Measurements from ENCODE around the gene WDR88. TPM values are rescaled to one million over a fixed set of nuclear protein-coding genes. Genes with fewer than 3 reads are reported as not detected.
"Not testable (repeated sequence)": the region's sequence is repeated elsewhere in the genome, so short reads cannot be mapped to it uniquely, and the experiment has no call there.

WDR88 gene
- total RNA-seq, 1 experiment from 2014 or later, result not detected

GRCh38 chr19:33176670-33177416 lies 44.9 kb downstream of the WDR88 start:
- Histone ChIP-seq H3K4me1 (ENCODE audit: low read length) (peaks cover 19% of the 10 kb centered on the region), H3K4me3 (ENCODE audit: low read length) (peak overlapping the region; percentile 78), H3K79me2 (ENCODE audit: low read length) (peaks cover 12% of the 10 kb centered on the region), H3K9me3 (ENCODE audit: low read length) (no peaks in the 10 kb centered on the region), H3K9ac (ENCODE audit: low read length) (peak overlapping the region; percentile 83), H3K27me3 (ENCODE audit: low read length) (no peaks in the 10 kb centered on the region), H3K9me2 (replicated peaks; ENCODE audit: insufficient read depth, low read length) (no peaks in the 10 kb centered on the region), H3K27ac (ENCODE audit: low read length) (no peak overlapping the region), H3K36me3 (ENCODE audit: insufficient read depth, low read length) (no peaks in the 10 kb centered on the region), H2AFZ (ENCODE audit: low read length) (peak overlapping the region; percentile 76; the same call in 1 of the 2 replicates), H3K4me2 (ENCODE audit: low read depth, low read length, poor library complexity, severe bottlenecking) (peak overlapping the region; percentile 92), H4K20me1 (ENCODE audit: insufficient read depth, low read depth, low read length) (no peaks in the 10 kb centered on the region; the same call in 1 of the 2 replicates)
- DNase-seq, result peak; percentile 99

GRCh38 chr19:33177417-33177979 lies 45.6 kb downstream of the WDR88 start:
- H3K9me2 ChIP-seq (replicated peaks; ENCODE audit: insufficient read depth, low read length), result no peaks in the 10 kb centered on the region
- peaks cover 12% of the 10 kb centered on the region for H3K79me2 ChIP-seq (ENCODE audit: low read length)
- H3K27ac ChIP-seq (ENCODE audit: low read length), result no peak overlapping the region
- H3K9ac ChIP-seq (ENCODE audit: low read length), result peak overlapping the region; percentile 67
- H3K27me3 ChIP-seq (ENCODE audit: low read length), result no peaks in the 10 kb centered on the region
- peak overlapping the region; percentile 67 for H3K4me3 ChIP-seq (ENCODE audit: low read length)
- no peaks in the 10 kb centered on the region for H3K9me3 ChIP-seq (ENCODE audit: low read length)
- DNase-seq, result no peak
- H3K4me2 ChIP-seq (ENCODE audit: low read depth, low read length, poor library complexity, severe bottlenecking), result peak overlapping the region; percentile 92
- no peaks in the 10 kb centered on the region; the same call in 1 of the 2 replicates for H4K20me1 ChIP-seq (ENCODE audit: insufficient read depth, low read depth, low read length)
- H3K4me1 ChIP-seq (ENCODE audit: low read length), result peaks cover 19% of the 10 kb centered on the region
- H2AFZ ChIP-seq (ENCODE audit: low read length), result peak overlapping the region; percentile 68; the same call in 1 of the 2 replicates
- no peaks in the 10 kb centered on the region for H3K36me3 ChIP-seq (ENCODE audit: insufficient read depth, low read length)

- Histone ChIP-seq H3K27ac (ENCODE audit: low read length) (no peak overlapping the region), H3K9me3 (ENCODE audit: low read length) (no peaks in the 10 kb centered on the region), H3K9me2 (replicated peaks; ENCODE audit: insufficient read depth, low read length) (no peaks in the 10 kb centered on the region), H3K79me2 (ENCODE audit: low read length) (no peaks in the 10 kb centered on the region), H2AFZ (ENCODE audit: low read length) (no peak overlapping the region), H3K27me3 (ENCODE audit: low read length) (no peaks in the 10 kb centered on the region), H4K20me1 (ENCODE audit: insufficient read depth, low read depth, low read length) (no peaks in the 10 kb centered on the region), H3K4me3 (ENCODE audit: low read length) (no peak overlapping the region), H3K4me2 (ENCODE audit: low read depth, low read length, poor library complexity, severe bottlenecking) (no peak overlapping the region), H3K9ac (ENCODE audit: low read length) (no peak overlapping the region), H3K4me1 (ENCODE audit: low read length) (no peaks in the 10 kb centered on the region), H3K36me3 (ENCODE audit: insufficient read depth, low read length) (no peaks in the 10 kb centered on the region)
- DNase-seq, result no peak
These were observed 54.7 kb downstream of the WDR88 start for GRCh38 chr19:33186431-33187182.

DNA sequence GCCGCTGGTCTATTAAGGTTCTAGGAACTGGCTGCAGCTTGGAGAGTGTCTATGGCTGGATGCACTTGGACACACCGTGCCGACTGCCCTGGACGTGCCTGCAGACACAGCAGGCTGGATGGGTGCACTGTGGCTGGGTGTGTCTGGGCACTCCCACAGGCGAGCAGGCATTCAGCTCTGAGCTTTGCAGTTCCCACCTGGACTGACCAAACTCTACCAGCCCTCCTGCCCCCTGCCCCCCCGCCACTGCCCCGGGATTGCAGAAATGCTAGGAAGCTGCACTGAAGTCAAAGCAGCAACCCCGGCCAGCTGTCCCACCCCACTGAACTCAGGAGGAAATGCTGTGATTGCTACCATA lies 55.2 kb downstream of the WDR88 start:
- Histone ChIP-seq H3K9me2 (replicated peaks; ENCODE audit: insufficient read depth, low read length) (no peaks in the 10 kb centered on the region), H2AFZ (ENCODE audit: low read length) (no peak overlapping the region), H3K27ac (ENCODE audit: low read length) (no peak overlapping the region), H3K4me1 (ENCODE audit: low read length) (no peaks in the 10 kb centered on the region), H3K4me2 (ENCODE audit: low read depth, low read length, poor library complexity, severe bottlenecking) (no peak overlapping the region), H4K20me1 (ENCODE audit: insufficient read depth, low read depth, low read length) (no peaks in the 10 kb centered on the region), H3K36me3 (ENCODE audit: insufficient read depth, low read length) (no peaks in the 10 kb centered on the region), H3K4me3 (ENCODE audit: low read length) (no peak overlapping the region), H3K9me3 (ENCODE audit: low read length) (no peaks in the 10 kb centered on the region), H3K79me2 (ENCODE audit: low read length) (no peaks in the 10 kb centered on the region), H3K9ac (ENCODE audit: low read length) (no peak overlapping the region), H3K27me3 (ENCODE audit: low read length) (no peaks in the 10 kb centered on the region)
- DNase-seq, result no peak

GRCh38 chr19:33189453-33189852 lies 57.5 kb downstream of the WDR88 start:
- Histone ChIP-seq H3K36me3 (ENCODE audit: insufficient read depth, low read length) (no peaks in the 10 kb centered on the region), H3K79me2 (ENCODE audit: low read length) (no peaks in the 10 kb centered on the region), H3K9me3 (ENCODE audit: low read length) (no peaks in the 10 kb centered on the region), H3K9ac (ENCODE audit: low read length) (no peak overlapping the region), H3K4me2 (ENCODE audit: low read depth, low read length, poor library complexity, severe bottlenecking) (no peak overlapping the region), H2AFZ (ENCODE audit: low read length) (no peak overlapping the region), H3K27ac (ENCODE audit: low read length) (no peak overlapping the region), H3K4me1 (ENCODE audit: low read length) (no peaks in the 10 kb centered on the region), H4K20me1 (ENCODE audit: insufficient read depth, low read depth, low read length) (no peaks in the 10 kb centered on the region), H3K4me3 (ENCODE audit: low read length) (no peak overlapping the region), H3K27me3 (ENCODE audit: low read length) (no peaks in the 10 kb centered on the region), H3K9me2 (replicated peaks; ENCODE audit: insufficient read depth, low read length) (no peaks in the 10 kb centered on the region)
- no peak for DNase-seq

GRCh38 chr19:33191092-33191491 lies 59.2 kb downstream of the WDR88 start:
- not testable (repeated sequence) for H3K4me1 ChIP-seq (ENCODE audit: low read length); H3K36me3 ChIP-seq (ENCODE audit: insufficient read depth, low read length); H3K9me2 ChIP-seq (replicated peaks; ENCODE audit: insufficient read depth, low read length); H3K4me3 ChIP-seq (ENCODE audit: low read length); H3K4me2 ChIP-seq (ENCODE audit: low read depth, low read length, poor library complexity, severe bottlenecking); H4K20me1 ChIP-seq (ENCODE audit: insufficient read depth, low read depth, low read length); H3K27me3 ChIP-seq (ENCODE audit: low read length); H3K79me2 ChIP-seq (ENCODE audit: low read length); H3K9ac ChIP-seq (ENCODE audit: low read length); H2AFZ ChIP-seq (ENCODE audit: low read length); DNase-seq; H3K9me3 ChIP-seq (ENCODE audit: low read length); H3K27ac ChIP-seq (ENCODE audit: low read length)

GRCh38 chr19:33191501-33191900 lies 59.6 kb downstream of the WDR88 start:
- H4K20me1 ChIP-seq (ENCODE audit: insufficient read depth, low read depth, low read length), result no peaks in the 10 kb centered on the region
- H2AFZ ChIP-seq (ENCODE audit: low read length), result no peak overlapping the region
- no peaks in the 10 kb centered on the region for H3K9me3 ChIP-seq (ENCODE audit: low read length)
- no peaks in the 10 kb centered on the region for H3K4me1 ChIP-seq (ENCODE audit: low read length)
- no peaks in the 10 kb centered on the region for H3K36me3 ChIP-seq (ENCODE audit: insufficient read depth, low read length)
- H3K9me2 ChIP-seq (replicated peaks; ENCODE audit: insufficient read depth, low read length), result no peaks in the 10 kb centered on the region
- no peak for DNase-seq
- H3K27ac ChIP-seq (ENCODE audit: low read length), result no peak overlapping the region
- H3K27me3 ChIP-seq (ENCODE audit: low read length), result no peaks in the 10 kb centered on the region
- H3K9ac ChIP-seq (ENCODE audit: low read length), result no peak overlapping the region
- H3K4me3 ChIP-seq (ENCODE audit: low read length), result no peak overlapping the region
- no peaks in the 10 kb centered on the region for H3K79me2 ChIP-seq (ENCODE audit: low read length)
- no peak overlapping the region for H3K4me2 ChIP-seq (ENCODE audit: low read depth, low read length, poor library complexity, severe bottlenecking)

DNA sequence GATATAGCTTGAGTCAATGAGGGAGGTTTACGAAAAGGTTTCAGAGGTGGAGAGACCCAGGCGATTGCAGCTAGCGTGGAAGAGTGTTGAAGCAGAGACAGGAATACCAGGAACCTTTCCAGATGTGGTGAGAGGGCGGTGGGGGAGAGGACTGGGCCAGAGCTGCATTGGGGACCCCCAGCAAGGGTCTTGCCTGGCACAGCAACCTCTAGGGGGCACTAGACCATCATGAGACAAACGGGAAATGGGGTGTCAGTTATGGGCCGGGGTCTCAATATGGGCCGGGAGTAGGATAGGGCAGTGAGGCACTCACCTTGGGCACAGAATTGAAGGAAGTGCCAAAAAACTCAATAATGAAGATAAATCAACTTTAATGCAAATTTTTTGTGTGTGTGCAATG lies 60.1 kb downstream of the WDR88 start:
- Histone ChIP-seq H4K20me1 (ENCODE audit: insufficient read depth, low read depth, low read length) (no peaks in the 10 kb centered on the region), H3K4me3 (ENCODE audit: low read length) (no peak overlapping the region), H3K4me2 (ENCODE audit: low read depth, low read length, poor library complexity, severe bottlenecking) (no peak overlapping the region), H3K4me1 (ENCODE audit: low read length) (no peaks in the 10 kb centered on the region), H3K9me2 (replicated peaks; ENCODE audit: insufficient read depth, low read length) (no peaks in the 10 kb centered on the region), H3K27me3 (ENCODE audit: low read length) (no peaks in the 10 kb centered on the region), H3K36me3 (ENCODE audit: insufficient read depth, low read length) (no peaks in the 10 kb centered on the region), H2AFZ (ENCODE audit: low read length) (no peak overlapping the region), H3K27ac (ENCODE audit: low read length) (no peak overlapping the region), H3K79me2 (ENCODE audit: low read length) (no peaks in the 10 kb centered on the region), H3K9me3 (ENCODE audit: low read length) (no peaks in the 10 kb centered on the region), H3K9ac (ENCODE audit: low read length) (no peak overlapping the region)
- no peak for DNase-seq

Measured in Karpas-422 (cell line).